ENCODE results near the gene RGS5.

Gene RGS5

GRCh38 chr1:163178628-163179027 lies 24.1 kb downstream of the RGS5 start:
- DNase-seq: no peak

GRCh38 chr1:163176797-163177196 lies 25.9 kb downstream of the RGS5 start:
- no peak for DNase-seq

GRCh38 chr1:163174524-163175437 lies 27.9 kb downstream of the RGS5 start:
- DNase-seq: peak; percentile 35

- no peak for DNase-seq
Observed at GRCh38 chr1:163173121-163173520, 29.6 kb downstream of the RGS5 start.

- DNase-seq: no peak
Observed at GRCh38 chr1:163172596-163172995, 30.1 kb downstream of the RGS5 start.

GRCh38 chr1:163171826-163172225 lies 30.9 kb downstream of the RGS5 start:
- no peak for DNase-seq

GRCh38 chr1:163170975-163171676 lies 31.6 kb downstream of the RGS5 start:
- DNase-seq: no peak

GRCh38 chr1:163170331-163170730 lies 32.4 kb downstream of the RGS5 start:
- DNase-seq: no peak

GRCh38 chr1:163169553-163169952 lies 33.2 kb downstream of the RGS5 start:
- no peak for DNase-seq

- no peak for DNase-seq
Observed at GRCh38 chr1:163168053-163168452, 34.7 kb downstream of the RGS5 start.

- no peak for DNase-seq
Observed at GRCh38 chr1:163166886-163167555, 35.7 kb downstream of the RGS5 start.

- DNase-seq: no peak
Observed at GRCh38 chr1:163165119-163165518, 37.6 kb downstream of the RGS5 start.

- DNase-seq: no peak
Observed at GRCh38 chr1:163163881-163164582, 38.7 kb downstream of the RGS5 start.

GRCh38 chr1:163163163-163163562 lies 39.6 kb downstream of the RGS5 start:
- DNase-seq: no peak

GRCh38 chr1:163162381-163162914 lies 40.3 kb downstream of the RGS5 start:
- DNase-seq: no peak

GRCh38 chr1:163161841-163162240 lies 40.9 kb downstream of the RGS5 start:
- no peak for DNase-seq

- no peak for DNase-seq
Observed at GRCh38 chr1:163161337-163161736, 41.4 kb downstream of the RGS5 start.

- DNase-seq: no peak
Observed at GRCh38 chr1:163155606-163156005, 47.1 kb downstream of the RGS5 start.

- DNase-seq: no peak
Observed at GRCh38 chr1:163148911-163149310, 53.8 kb downstream of the RGS5 start.

- DNase-seq: no peak
Observed at GRCh38 chr1:163147019-163147418, 55.7 kb downstream of the RGS5 start.

- DNase-seq: no peak
Observed at GRCh38 chr1:163145435-163145834, 57.3 kb downstream of the RGS5 start.

- no peak for DNase-seq
Observed at GRCh38 chr1:163144418-163144817, 58.3 kb downstream of the RGS5 start.

- DNase-seq: no peak
Observed at GRCh38 chr1:163142152-163142551, 60.6 kb downstream of the RGS5 start.
